K562 (cell line): ENCODE results near the gene METRN. TPM values are rescaled to one million over a fixed set of nuclear protein-coding genes. Genes with fewer than 3 reads are reported as not detected.

Experiments used
- CGGBP1 ChIP-seq: fragments of 250-450 bp; sonication (Bioruptor Pico); IDR thresholded peaks from 2 replicates; pipeline ENCODE4 v1.9.0; 2021; ENCODE audit warnings: mild to moderate bottlenecking
- CREM ChIP-seq: IDR thresholded peaks from 2 replicates; pipeline ENCODE4 v1.6.1; 2014; ENCODE audit warnings: antibody characterized with exemption, low read depth
- ETS1 ChIP-seq: conservative IDR thresholded peaks from 2 replicates; pipeline ENCODE4 v1.6.1; 2011; ENCODE audit warnings: low read depth, mild to moderate bottlenecking, low read length; ENCODE audit not compliant: control insufficient read depth
- EWSR1 ChIP-seq: fragments of 450-650 bp; IDR thresholded peaks from 2 replicates; pipeline ENCODE4 v1.6.1; 2018; ENCODE audit warnings: borderline replicate concordance, mild to moderate bottlenecking, low read depth, moderate library complexity; ENCODE audit not compliant: partially characterized antibody
- FOXK1 ChIP-seq: sonication (generic); formaldehyde crosslinking; IDR thresholded peaks from 2 replicates; pipeline ENCODE4 v1.8.0; 2022; ENCODE audit warnings: missing genetic modification reagents, mild to moderate bottlenecking, borderline replicate concordance
- FOXM1 ChIP-seq, 2 experiments: fragments of 450-650 bp in 1 of 2; sonication (generic) in 1 of 2; formaldehyde crosslinking in 1 of 2; IDR thresholded peaks; 2 replicates each; pipeline versions ENCODE4 v1.6.1 to v1.9.0; 2017 to 2022; ENCODE audit warnings: low read depth in 2 of 2, mild to moderate bottlenecking in 2 of 2, missing genetic modification reagents in 1 of 2, moderate library complexity in 1 of 2
- HCFC1 ChIP-seq: IDR thresholded peaks from 2 replicates; pipeline ENCODE4 v1.6.1; 2012; ENCODE audit warnings: low read depth, low read length, improper control_type of control experiment
- MTF1 ChIP-seq: fragments of 250-450 bp; sonication (Bioruptor Pico); IDR thresholded peaks from 2 replicates; pipeline ENCODE4 v1.9.0; 2021; ENCODE audit warnings: moderate library complexity, mild to moderate bottlenecking, inconsistent platforms, borderline replicate concordance
- MXD1 ChIP-seq: fragments of 250-450 bp; sonication (Bioruptor Pico); IDR thresholded peaks from 2 replicates; pipeline ENCODE4 v1.8.0; 2021; ENCODE audit warnings: borderline replicate concordance, mild to moderate bottlenecking, moderate library complexity; ENCODE audit not compliant: poor library complexity, severe bottlenecking
- MXI1 ChIP-seq: IDR thresholded peaks from 2 replicates; pipeline ENCODE4 v1.6.1; 2011; ENCODE audit warnings: low read depth, mild to moderate bottlenecking, improper control_type of control experiment, low read length
- NFE2 ChIP-seq: IDR thresholded peaks from 2 replicates; pipeline ENCODE4 v1.6.1; 2014; ENCODE audit warnings: antibody characterized with exemption, low read depth
- RNF2 ChIP-seq: sonication (generic); IDR thresholded peaks from 2 replicates; pipeline ENCODE4 v1.6.1; 2016
- RNF219 ChIP-seq: fragments of 250-450 bp; sonication (Bioruptor Pico); IDR thresholded peaks from 2 replicates; pipeline ENCODE4 v1.5.0; 2022; ENCODE audit warnings: mild to moderate bottlenecking
- STAG1 ChIP-seq: sonication (generic); formaldehyde crosslinking; IDR thresholded peaks from 2 replicates; pipeline ENCODE4 v1.5.0; 2020; ENCODE audit warnings: missing genetic modification reagents, borderline replicate concordance
- TAF7 ChIP-seq: fragments of 450-650 bp; IDR thresholded peaks from 2 replicates; pipeline ENCODE4 v1.6.1; 2016; ENCODE audit warnings: missing genetic modification characterization, missing compliant biosample characterization
- TAF9B ChIP-seq: fragments of 450-650 bp; IDR thresholded peaks from 2 replicates; pipeline ENCODE4 v1.6.1; 2018; ENCODE audit warnings: mild to moderate bottlenecking; ENCODE audit not compliant: partially characterized antibody
- ZBED1 ChIP-seq: IDR thresholded peaks from 2 replicates; pipeline ENCODE4 v1.6.1; 2014
- ZBTB2 ChIP-seq: fragments of 450-650 bp; IDR thresholded peaks from 2 replicates; pipeline ENCODE4 v1.6.1; 2016; ENCODE audit warnings: antibody characterized with exemption
- ZNF12 ChIP-seq: sonication (generic); formaldehyde crosslinking; IDR thresholded peaks from 2 replicates; pipeline ENCODE4 v1.4.0; 2020; ENCODE audit warnings: mild to moderate bottlenecking, missing genetic modification reagents
- ZNF140 ChIP-seq: fragments of 250-450 bp; sonication (Bioruptor Pico); IDR thresholded peaks from 2 replicates; pipeline ENCODE4 v1.8.0; 2021; ENCODE audit warnings: moderate library complexity, mild to moderate bottlenecking, inconsistent platforms
- ZNF431 ChIP-seq: sonication (generic); formaldehyde crosslinking; IDR thresholded peaks from 2 replicates; pipeline ENCODE4 v1.8.0; 2022; ENCODE audit warnings: mild to moderate bottlenecking, missing genetic modification reagents
- ZNF76 ChIP-seq: fragments of 250-450 bp; sonication (Bioruptor Pico); IDR thresholded peaks from 2 replicates; pipeline ENCODE4 v1.4.0; 2020; ENCODE audit warnings: mild to moderate bottlenecking, moderate library complexity, borderline replicate concordance
- ZNF764 ChIP-seq: fragments of 250-450 bp; sonication (Bioruptor Pico); IDR thresholded peaks from 2 replicates; pipeline ENCODE4 v1.4.0; 2020; ENCODE audit warnings: low read depth, mild to moderate bottlenecking, moderate library complexity
- polyA plus RNA-seq, 8 experiments: library from polyadenylated mRNA; depleted of rRNA in 4 of 8; stranded (reverse) in 5 of 8; unstranded in 3 of 8; fragments of >200 nt; fragmentation: Nextera tagmentation in 2 of 8; fragmentation: Illumina TruSeq in 1 of 8; extraction: Ambion mirVana in 2 of 8; extraction: Trizol in 1 of 8; gene quantifications; 2 replicates each; pipeline versions ENCODE4 v1.2.1 to v1.2.3, GENCODE V29; 2011 to 2014; ENCODE audit warnings: inconsistent platforms in 1 of 8, missing spikeins in 1 of 8
- total RNA-seq, 7 experiments: library from RNA; depleted of rRNA in 6 of 7; stranded (reverse); fragments of >200 nt in 6 of 7; fragmentation: Illumina TruSeq in 2 of 7; extraction: Trizol in 2 of 7; gene quantifications; 2 replicates each; pipeline versions ENCODE4 v1.2.1 to v1.2.3, GENCODE V29; 2011 to 2021; ENCODE audit warnings: low replicate concordance in 1 of 7

The METRN gene
- total and polyA plus RNA-seq, 9 of the 15 experiments (the other 6 are each of a cell fraction or from before 2014, with no cell fraction given), result 0.20 to 89.8 (median 15.4) TPM

- TF ChIP-seq ZBED1 (no peak), TAF9B (no peak), TAF7 (tag) (no peak), STAG1 (CRISPR knock-in tag) (no peak), ZNF12 (CRISPR knock-in tag) (no peak), MTF1 (CRISPR knock-in tag) (no peak), FOXM1 (IDR thresholded peaks at IDR 0.05; ENCODE audit: low read depth) (no peak), FOXM1 (CRISPR knock-in tag; IDR thresholded peaks at IDR 0.05; ENCODE audit: low read depth) (0 out of 2 replicates have a peak, but pooled peaks have one; percentile 48), ETS1 (0 out of 2 replicates have a peak, but pooled peaks have one; percentile 33), CGGBP1 (CRISPR knock-in tag) (no peak), MXI1 (no peak), CREM (peak; percentile 6; the same call in 1 of the 2 replicates), ZNF431 (CRISPR knock-in tag) (peak; percentile 86), ZNF76 (CRISPR knock-in tag) (no peak), EWSR1 (no peak), NFE2 (no peak), ZBTB2 (peak; percentile 74), FOXK1 (CRISPR knock-in tag) (no peak; the same call in 1 of the 2 replicates), ZNF764 (CRISPR knock-in tag) (no peak), RNF2 (no peak), ZNF140 (CRISPR knock-in tag) (no peak), HCFC1 (no peak; the same call in 1 of the 2 replicates), RNF219 (CRISPR knock-in tag) (no peak), MXD1 (CRISPR knock-in tag) (no peak)
Observed at GRCh38 chr16:695355-696089, 19.4 kb upstream of the METRN start (continued).
